COR-L47 (cell line): ENCODE results near the gene CLDN20.
"Not testable (repeated sequence)": the region's sequence is repeated elsewhere in the genome, so short reads cannot be mapped to it uniquely, and the experiment has no call there.

Experiments
- DNase-seq: peaks from one replicate; lab custom pipeline; 2025; lab: John Stamatoyannopoulos, UW

CLDN20 gene

GRCh38 chr6:155245193-155245592, 18.6 kb upstream of the CLDN20 start:
- DNase-seq, result no peak

DNA sequence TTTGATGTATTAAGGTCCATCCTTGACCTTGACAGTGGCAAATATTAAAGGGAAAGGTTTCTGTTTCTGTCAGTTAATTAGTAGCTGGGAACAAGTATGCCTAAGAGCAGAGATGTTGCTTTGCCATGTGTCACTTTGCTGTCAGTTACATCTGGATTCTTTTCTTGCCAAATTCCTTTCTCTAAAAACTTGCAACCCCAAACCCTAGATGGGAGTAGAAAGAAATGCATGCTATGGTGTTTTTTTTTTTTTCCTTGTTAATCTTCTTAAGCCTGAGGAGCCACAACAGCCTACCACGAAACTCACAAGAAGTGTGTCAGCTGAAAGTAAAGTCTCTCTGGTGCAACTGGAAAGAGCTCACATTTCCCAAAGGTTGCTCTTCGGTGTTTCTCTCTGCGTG, 18.0 kb upstream of the CLDN20 start:
- no peak for DNase-seq

- DNase-seq, result no peak
Measured at GRCh38 chr6:155246825-155247224, 17.0 kb upstream of the CLDN20 start.

- DNase-seq, result no peak
Measured at GRCh38 chr6:155247618-155248007, 16.2 kb upstream of the CLDN20 start.

- DNase-seq, result no peak
Measured at GRCh38 chr6:155248008-155249001, 15.5 kb upstream of the CLDN20 start.

GRCh38 chr6:155250701-155251381, 13.0 kb upstream of the CLDN20 start:
- DNase-seq, result no peak

DNA sequence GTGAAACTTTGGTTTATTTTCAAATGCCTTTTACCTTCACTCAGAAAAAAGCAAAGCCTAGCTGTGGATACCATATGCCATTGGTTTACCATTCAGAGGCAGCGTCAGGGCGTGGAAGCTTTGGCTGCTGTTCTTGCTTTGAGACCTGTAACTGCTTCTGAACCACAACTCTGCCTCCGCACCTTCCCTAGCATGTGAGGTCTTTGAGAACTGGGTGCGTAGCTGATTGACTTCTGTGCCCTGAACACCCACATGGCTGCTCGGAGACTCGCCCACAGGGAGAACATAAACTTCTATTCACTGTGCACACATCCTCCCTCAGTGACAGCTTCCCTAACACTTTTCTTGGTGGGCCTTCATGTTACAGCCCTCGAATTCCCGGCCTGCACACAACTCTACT, 11.2 kb upstream of the CLDN20 start:
- DNase-seq, result no peak

DNA sequence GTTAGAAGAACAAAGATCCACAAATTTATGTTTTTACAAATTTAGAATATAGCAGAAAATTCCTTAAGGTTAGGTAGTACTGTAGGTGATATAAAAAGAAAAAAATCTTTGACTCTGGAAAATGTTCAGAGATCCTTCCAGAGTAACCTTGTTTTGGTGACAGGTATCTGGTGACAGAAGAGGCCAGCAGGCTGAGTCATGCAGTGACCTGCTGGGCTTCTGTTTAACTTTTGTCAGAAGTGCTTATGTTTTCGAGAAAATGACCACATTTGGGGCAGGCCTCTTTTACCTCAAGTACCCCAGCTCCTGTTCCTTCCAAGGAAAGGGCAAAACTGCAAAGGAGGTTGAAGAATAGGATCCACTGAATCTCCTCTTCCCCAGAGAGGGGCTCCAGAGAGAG, 10.5 kb upstream of the CLDN20 start:
- no peak for DNase-seq

GRCh38 chr6:155254139-155254538, 9.7 kb upstream of the CLDN20 start:
- DNase-seq, result no peak

- DNase-seq, result no peak
Measured at GRCh38 chr6:155256122-155256795, 7.6 kb upstream of the CLDN20 start.

GRCh38 chr6:155257796-155258195, 6.0 kb upstream of the CLDN20 start:
- DNase-seq, result no peak

GRCh38 chr6:155259204-155259603, 4.6 kb upstream of the CLDN20 start:
- no peak for DNase-seq

GRCh38 chr6:155259897-155260296, 3.9 kb upstream of the CLDN20 start:
- no peak for DNase-seq

- no peak for DNase-seq
Measured at GRCh38 chr6:155260686-155261085, 3.1 kb upstream of the CLDN20 start.

DNA sequence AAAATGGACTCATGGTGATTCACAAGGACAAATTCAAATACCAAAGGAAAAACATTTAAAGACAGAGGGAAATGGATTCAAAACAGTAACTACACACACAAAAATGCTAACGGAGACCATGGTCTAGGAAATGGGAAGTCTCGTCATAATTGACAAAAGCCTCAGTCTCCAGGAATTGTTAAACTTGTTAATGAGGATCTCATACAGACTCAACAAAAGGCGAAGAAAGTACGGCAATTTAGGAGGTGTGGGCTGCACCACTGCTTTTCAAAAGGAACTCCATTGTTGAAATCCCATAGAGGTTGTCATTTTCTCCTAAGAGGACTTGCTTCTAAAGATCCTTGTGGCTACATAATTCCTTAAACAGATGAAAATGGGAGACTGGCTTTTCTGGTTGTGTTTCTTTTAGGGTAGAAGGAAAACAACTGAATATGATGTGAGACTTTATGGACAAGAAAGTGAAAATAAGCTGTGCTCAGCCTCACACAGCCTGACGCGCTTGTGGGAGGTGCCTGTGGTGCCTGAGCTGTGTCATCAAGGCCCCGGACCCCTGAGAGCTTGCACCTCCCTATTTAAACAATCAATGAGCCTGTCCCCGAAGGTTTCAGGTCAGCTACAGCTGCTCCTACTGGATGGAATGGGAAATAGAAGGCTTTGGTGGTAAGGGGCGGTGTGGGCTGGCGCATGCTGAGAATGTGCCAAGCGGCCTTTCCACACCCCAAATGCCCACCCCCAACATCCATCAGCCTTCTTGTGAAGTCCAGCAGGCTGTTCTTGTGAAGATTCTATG, 2.5 kb upstream of the CLDN20 start:
- no peak for DNase-seq

DNA sequence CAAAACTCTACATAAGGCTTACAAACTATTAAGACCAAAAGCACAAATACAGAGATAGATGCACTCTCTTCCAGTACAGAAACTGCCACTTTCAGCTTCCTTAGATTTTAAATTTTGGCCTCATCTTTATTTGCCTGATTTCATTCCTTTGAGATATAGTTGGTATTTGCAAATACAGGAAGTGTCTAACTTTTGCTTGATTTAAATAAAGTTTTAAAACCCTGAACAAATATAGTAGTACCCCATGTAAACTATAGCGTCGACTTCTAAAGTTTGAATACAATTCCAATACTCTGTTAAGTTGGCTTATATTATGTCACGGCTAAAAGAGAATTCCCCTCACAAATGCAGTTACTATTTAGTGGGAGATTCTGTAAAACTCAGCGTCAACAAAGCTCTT, 1.2 kb upstream of the CLDN20 start:
- no peak for DNase-seq

DNA sequence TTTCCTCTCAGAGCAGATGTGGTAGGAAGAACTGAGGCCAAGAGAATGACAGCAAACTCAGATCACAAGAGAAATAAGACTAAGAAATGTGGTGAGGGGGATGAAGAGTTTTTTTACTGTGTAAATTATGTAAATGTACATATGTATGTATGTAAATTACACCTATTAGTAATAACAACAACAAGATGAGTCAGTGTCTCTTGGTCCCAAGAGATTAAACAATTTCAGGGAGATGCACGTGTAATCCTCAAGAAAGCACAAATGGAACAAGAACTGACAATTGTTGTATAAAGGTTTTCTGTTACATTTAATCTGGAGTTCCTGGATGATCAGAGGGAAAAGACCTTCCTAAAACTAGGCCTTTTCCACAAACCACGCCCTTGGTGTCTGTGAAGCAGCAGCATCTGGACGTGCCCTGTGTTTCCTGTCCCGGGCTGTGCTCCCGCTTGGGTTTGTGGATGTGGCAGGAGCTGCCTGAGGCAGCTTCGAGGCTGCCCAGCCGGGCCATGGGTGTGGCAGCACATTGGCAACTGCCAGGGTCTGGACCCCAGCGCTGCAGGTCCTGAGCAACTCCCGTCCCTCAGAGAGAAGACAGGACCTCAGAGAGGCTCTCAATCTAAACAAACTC, 994 bp downstream of the CLDN20 start:
- DNase-seq, result no peak

GRCh38 chr6:155265843-155266535, 2.2 kb downstream of the CLDN20 start:
- DNase-seq, result no peak

- DNase-seq, result no peak
Measured at GRCh38 chr6:155267411-155267810, 3.6 kb downstream of the CLDN20 start.

- not testable (repeated sequence) for DNase-seq
Measured at GRCh38 chr6:155268088-155268867, 4.5 kb downstream of the CLDN20 start.
